IMR-90 (cell line): Measurements from ENCODE around the gene SLC23A2. TPM values are rescaled to one million over a fixed set of nuclear protein-coding genes. Genes with fewer than 3 reads are reported as not detected.

Source experiments
- ATAC-seq: fragments of 200-7000 bp; cut with Tn5 transposase; 2 replicates; pipeline ENCODE4 v1.9.1; 2020; ENCODE audit warnings: low read depth, mild to moderate bottlenecking, moderate library complexity
- BruUV-seq: library from RNA; stranded (reverse); fragments of 400-500 nt; replicated peaks from 2 replicates; lab custom pipeline; 2021; lab: Mats Ljungman, UMichigan
- CTCF ChIA-PET: fragments of 300-600 bp; formaldehyde crosslinking; extraction: SDS; loops from one replicate; lab custom pipeline; 2021; ENCODE audit warnings: antibody characterized with exemption; lab: Yijun Ruan, JAX
- POLR2A ChIA-PET: fragments of 300-600 bp; sonication (Branson Sonifier 250); formaldehyde crosslinking; loops from one replicate; lab custom pipeline; 2022; ENCODE audit warnings: antibody characterized with exemption; ENCODE audit not compliant: unreplicated experiment; lab: Charles Lee
- DNase-seq: peaks from one replicate; pipeline ENCODE4 v3.0.0; 2013
- H2AFZ ChIP-seq: replicated peaks from 2 replicates; pipeline ENCODE3; 2013; ENCODE audit warnings: low read length, mild to moderate bottlenecking; ENCODE audit not compliant: poor library complexity
- H2AK5ac ChIP-seq: 2 replicates; pipeline ENCODE4 v1.6.1; 2013; ENCODE audit warnings: low read depth, low read length, inconsistent platforms
- H2AK9ac ChIP-seq: replicated peaks from 2 replicates; pipeline ENCODE3; 2013; ENCODE audit warnings: mild to moderate bottlenecking, low read depth, low read length, moderate library complexity; ENCODE audit not compliant: poor library complexity
- H2BK120ac ChIP-seq: 2 replicates; pipeline ENCODE4 v1.6.1; 2013; ENCODE audit warnings: low read depth, low read length, inconsistent platforms
- H2BK15ac ChIP-seq: 3 replicates; pipeline ENCODE4 v1.6.1; 2013; ENCODE audit warnings: low read depth, low read length, inconsistent platforms
- H2BK20ac ChIP-seq: 2 replicates; pipeline ENCODE4 v1.6.1; 2013; ENCODE audit warnings: low read depth, mild to moderate bottlenecking, inconsistent platforms, low read length, moderate library complexity
- H2BK5ac ChIP-seq: 2 replicates; pipeline ENCODE4 v1.6.1; 2013; ENCODE audit warnings: mild to moderate bottlenecking, low read depth, low read length, inconsistent platforms; ENCODE audit not compliant: poor library complexity, severe bottlenecking
- H3K14ac ChIP-seq: replicated peaks from 2 replicates; pipeline ENCODE4 v1.6.1; 2013; ENCODE audit warnings: low read depth, low read length, inconsistent platforms
- H3K18ac ChIP-seq: 2 replicates; pipeline ENCODE4 v1.6.1; 2013; ENCODE audit warnings: low read depth, low read length, control low read depth
- H3K23ac ChIP-seq: 2 replicates; pipeline ENCODE4 v1.6.1; 2013; ENCODE audit warnings: low read depth, low read length, inconsistent platforms
- H3K27ac ChIP-seq: 2 replicates; pipeline ENCODE4 v1.5.1; 2013; ENCODE audit warnings: mild to moderate bottlenecking, control low read depth, low read length; ENCODE audit not compliant: insufficient read depth
- H3K27me3 ChIP-seq: 2 replicates; pipeline ENCODE4 v1.6.1; 2013; ENCODE audit warnings: low read length; ENCODE audit not compliant: control insufficient read depth, insufficient read depth
- H3K36me3 ChIP-seq: 2 replicates; pipeline ENCODE4 v1.6.1; 2013; ENCODE audit warnings: low read length, mixed read lengths; ENCODE audit not compliant: control insufficient read depth, insufficient read depth
- H3K4ac ChIP-seq: 2 replicates; pipeline ENCODE4 v1.6.1; 2013; ENCODE audit warnings: low read depth, low read length, inconsistent platforms
- H3K4me1 ChIP-seq: 2 replicates; pipeline ENCODE4 v1.6.1; 2013; ENCODE audit warnings: low read length, mixed read lengths; ENCODE audit not compliant: control insufficient read depth, insufficient read depth
- H3K4me2 ChIP-seq: 2 replicates; pipeline ENCODE4 v1.6.1; 2013; ENCODE audit warnings: low read depth, mild to moderate bottlenecking, control low read depth, low read length, moderate library complexity
- H3K4me3 ChIP-seq: 2 replicates; pipeline ENCODE4 v1.5.1; 2013; ENCODE audit warnings: low read depth, mild to moderate bottlenecking, control low read depth, low read length, moderate library complexity; ENCODE audit not compliant: insufficient read depth
- H3K56ac ChIP-seq: 2 replicates; pipeline ENCODE4 v1.6.1; 2013; ENCODE audit warnings: low read length, inconsistent platforms; ENCODE audit not compliant: insufficient read depth; ENCODE audit errors: extremely low read depth
- H3K79me1 ChIP-seq, 2 experiments: 2 replicates each; pipeline ENCODE4 v1.6.1; 2013; ENCODE audit warnings: low read length in 2 of 2, inconsistent platforms in 1 of 2, low read depth in 1 of 2
- H3K9ac ChIP-seq: 2 replicates; pipeline ENCODE4 v1.6.1; 2013; ENCODE audit warnings: low read depth, low read length, control low read depth
- H3K9me1 ChIP-seq: 2 replicates; pipeline ENCODE4 v1.6.1; 2013; ENCODE audit warnings: low read length, inconsistent platforms; ENCODE audit not compliant: insufficient read depth
- H3K9me3 ChIP-seq: 2 replicates; pipeline ENCODE4 v1.6.1; 2013; ENCODE audit warnings: low read length; ENCODE audit not compliant: control insufficient read depth, insufficient read depth
- H4K20me1 ChIP-seq: 2 replicates; pipeline ENCODE4 v1.6.1; 2013; ENCODE audit warnings: low read length, inconsistent platforms; ENCODE audit not compliant: insufficient read depth
- H4K5ac ChIP-seq: 2 replicates; pipeline ENCODE4 v1.6.1; 2013; ENCODE audit warnings: mild to moderate bottlenecking, low read depth, low read length, control low read depth
- H4K8ac ChIP-seq, 2 experiments: 2 replicates each; pipeline ENCODE4 v1.6.1; 2013; ENCODE audit warnings: low read depth in 2 of 2, low read length in 2 of 2, control low read depth in 1 of 2, inconsistent platforms in 1 of 2
- H4K91ac ChIP-seq: 2 replicates; pipeline ENCODE4 v1.6.1; 2013; ENCODE audit warnings: low read depth, low read length, inconsistent platforms; ENCODE audit not compliant: insufficient read depth
- BHLHE40 ChIP-seq: fragments of 150-350 bp; IDR thresholded peaks from 2 replicates; pipeline ENCODE4 v1.6.1; 2016; ENCODE audit warnings: mild to moderate bottlenecking, low read depth, low read length
- CEBPB ChIP-seq: IDR thresholded peaks from 2 replicates; pipeline ENCODE4 v1.6.1; 2012; ENCODE audit warnings: low read depth, low read length, improper control_type of control experiment
- CHD1 ChIP-seq: IDR thresholded peaks from 2 replicates; pipeline ENCODE4 v1.6.1; 2012; ENCODE audit warnings: low read depth, low read length, improper control_type of control experiment
- FOS ChIP-seq: fragments of 150-350 bp; IDR thresholded peaks from 2 replicates; pipeline ENCODE4 v1.6.1; 2016; ENCODE audit warnings: low read depth, low read length
- MAFK ChIP-seq: IDR thresholded peaks from 2 replicates; pipeline ENCODE4 v1.6.1; 2012; ENCODE audit warnings: low read depth, low read length, improper control_type of control experiment
- MAZ ChIP-seq: IDR thresholded peaks from 2 replicates; pipeline ENCODE4 v1.6.1; 2012; ENCODE audit warnings: low read depth, mild to moderate bottlenecking, low read length, improper control_type of control experiment, moderate library complexity, borderline replicate concordance
- MXI1 ChIP-seq: IDR thresholded peaks from 2 replicates; pipeline ENCODE4 v1.6.1; 2012; ENCODE audit warnings: low read depth, mild to moderate bottlenecking, low read length, moderate library complexity, borderline replicate concordance
- NFE2L2 ChIP-seq: fragments of 150-350 bp; IDR thresholded peaks from 2 replicates; pipeline ENCODE4 v1.6.1; 2016; ENCODE audit warnings: low read depth, mild to moderate bottlenecking, low read length
- POLR2A ChIP-seq: IDR thresholded peaks from 2 replicates; pipeline ENCODE4 v1.6.1; 2012; ENCODE audit warnings: mild to moderate bottlenecking, low read depth, low read length
- RAD21 ChIP-seq: IDR thresholded peaks from 2 replicates; pipeline ENCODE4 v1.6.1; 2012; ENCODE audit warnings: low read length, improper control_type of control experiment
- RCOR1 ChIP-seq: IDR thresholded peaks from 2 replicates; pipeline ENCODE4 v1.6.1; 2012; ENCODE audit warnings: mild to moderate bottlenecking, low read length, improper control_type of control experiment; ENCODE audit not compliant: insufficient replicate concordance
- RFX5 ChIP-seq: IDR thresholded peaks from 2 replicates; pipeline ENCODE4 v1.8.0; 2012; ENCODE audit warnings: low read depth, mild to moderate bottlenecking, low read length, moderate library complexity
- SMC3 ChIP-seq: fragments of 150-350 bp; IDR thresholded peaks from 2 replicates; pipeline ENCODE4 v1.6.1; 2016; ENCODE audit warnings: low read depth, mild to moderate bottlenecking, antibody characterized with exemption, low read length, moderate library complexity
- WGBS, 2 experiments: methylation state at CpG; one replicate each; pipeline versions ENCODE4 v1.1.5 to v1.1.7; 2013; ENCODE audit warnings: missing lambda C conversion rate in 2 of 2; ENCODE audit not compliant: insufficient read length in 1 of 2; ENCODE audit errors: extremely low coverage in 2 of 2; 5-methylcytosine and 5-hydroxymethylcytosine counted together
- dilution Hi-C: fragments of 300-500 bp; cut with HindIII; formaldehyde crosslinking; loops from one replicate; pipeline ENCODE4 v1.14.3; 2018; ENCODE audit warnings: low sequenced_read_pairs; ENCODE audit not compliant: unreplicated experiment
- in situ Hi-C: fragments of 300-500 bp; cut with MboI; formaldehyde crosslinking; loops from 3 replicates; pipeline ENCODE4 v1.14.3; 2019; ENCODE audit warnings: low sequenced_read_pairs, inconsistent platforms, mixed read lengths
- intact Hi-C: fragments of 100-400 bp; cut with micrococcal nuclease; formaldehyde crosslinking; loops from 2 replicates; pipeline ENCODE4 v1.10.0; 2022
- polyA plus RNA-seq, 3 experiments: library from polyadenylated mRNA; depleted of rRNA; stranded (reverse); fragments of >200 nt; gene quantifications; 2 replicates each; pipeline ENCODE4 v1.2.3, GENCODE V29; 2012; ENCODE audit warnings: low replicate concordance in 1 of 3
- total RNA-seq: library from RNA; depleted of rRNA; stranded (reverse); fragments of >200 nt; gene quantifications from 2 replicates; pipeline ENCODE4 v1.2.3, GENCODE V29; 2012
- TF ChIP-seq, protein P1 (sequence below): conservative IDR thresholded peaks from 2 replicates; pipeline ENCODE4 v1.5.1; 2012; ENCODE audit warnings: mild to moderate bottlenecking, low read depth, low read length, improper control_type of control experiment
- TF ChIP-seq, protein P2 (sequence below): fragments of 150-350 bp; IDR thresholded peaks from 2 replicates; pipeline ENCODE4 v1.6.1; 2017; ENCODE audit warnings: mild to moderate bottlenecking, antibody characterized with exemption, low read length, low read depth
- TF ChIP-seq, protein P3 (sequence below): fragments of 150-350 bp; IDR thresholded peaks from 2 replicates; pipeline ENCODE4 v1.6.1; 2016; ENCODE audit warnings: low read depth, mild to moderate bottlenecking, low read length, moderate library complexity, borderline replicate concordance

The SLC23A2 gene
- total and polyA plus RNA-seq, 2 of the 4 experiments (the other 2 are of a cell fraction): 10.2 to 14.4 TPM

DNA sequence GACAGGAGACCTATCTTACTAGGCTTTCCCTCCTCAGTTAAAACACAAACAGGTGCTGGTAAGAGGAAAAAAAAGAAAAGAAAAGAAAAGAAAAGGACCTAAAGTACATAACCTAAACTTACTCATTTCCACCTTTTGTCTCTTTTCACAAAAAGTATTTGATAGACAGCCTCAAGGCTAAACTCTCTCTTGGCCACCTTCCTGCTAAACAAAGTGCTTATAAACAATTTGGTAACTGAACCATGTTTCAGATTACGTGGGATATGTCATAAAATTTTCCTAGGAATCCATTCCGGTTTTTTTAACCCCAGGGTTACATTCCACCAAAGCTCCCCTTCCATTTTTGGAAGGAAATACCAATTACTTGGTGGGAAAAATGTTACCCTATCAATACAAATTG, 170.6 kb downstream of the SLC23A2 start:
- no peak overlapping the region for H2BK120ac ChIP-seq
- no peak overlapping the region for H3K4ac ChIP-seq
- peaks cover 6% of the 10 kb centered on the region; the same call in 1 of the 2 replicates for H3K4me1 ChIP-seq
- no peaks in the 10 kb centered on the region for H3K36me3 ChIP-seq
- WGBS, 2 experiments: no CpG with 5 or more reads among the region's 2 CpGs
- in situ Hi-C loops: no loop called here
- ATAC-seq: no peak
- no peak overlapping the region for H2AFZ ChIP-seq
- TF ChIP-seq MAZ (no peak), RAD21 (no peak), RCOR1 (no peak), CEBPB (no peak), NFE2L2 (no peak), BHLHE40 (no peak), FOS (no peak), MXI1 (no peak), SMC3 (no peak), CHD1 (no peak), MAFK (no peak), RFX5 (no peak), POLR2A (no peak)
- TF ChIP-seq, protein P1, sequence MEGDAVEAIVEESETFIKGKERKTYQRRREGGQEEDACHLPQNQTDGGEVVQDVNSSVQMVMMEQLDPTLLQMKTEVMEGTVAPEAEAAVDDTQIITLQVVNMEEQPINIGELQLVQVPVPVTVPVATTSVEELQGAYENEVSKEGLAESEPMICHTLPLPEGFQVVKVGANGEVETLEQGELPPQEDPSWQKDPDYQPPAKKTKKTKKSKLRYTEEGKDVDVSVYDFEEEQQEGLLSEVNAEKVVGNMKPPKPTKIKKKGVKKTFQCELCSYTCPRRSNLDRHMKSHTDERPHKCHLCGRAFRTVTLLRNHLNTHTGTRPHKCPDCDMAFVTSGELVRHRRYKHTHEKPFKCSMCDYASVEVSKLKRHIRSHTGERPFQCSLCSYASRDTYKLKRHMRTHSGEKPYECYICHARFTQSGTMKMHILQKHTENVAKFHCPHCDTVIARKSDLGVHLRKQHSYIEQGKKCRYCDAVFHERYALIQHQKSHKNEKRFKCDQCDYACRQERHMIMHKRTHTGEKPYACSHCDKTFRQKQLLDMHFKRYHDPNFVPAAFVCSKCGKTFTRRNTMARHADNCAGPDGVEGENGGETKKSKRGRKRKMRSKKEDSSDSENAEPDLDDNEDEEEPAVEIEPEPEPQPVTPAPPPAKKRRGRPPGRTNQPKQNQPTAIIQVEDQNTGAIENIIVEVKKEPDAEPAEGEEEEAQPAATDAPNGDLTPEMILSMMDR: no peak
- TF ChIP-seq, protein P2, sequence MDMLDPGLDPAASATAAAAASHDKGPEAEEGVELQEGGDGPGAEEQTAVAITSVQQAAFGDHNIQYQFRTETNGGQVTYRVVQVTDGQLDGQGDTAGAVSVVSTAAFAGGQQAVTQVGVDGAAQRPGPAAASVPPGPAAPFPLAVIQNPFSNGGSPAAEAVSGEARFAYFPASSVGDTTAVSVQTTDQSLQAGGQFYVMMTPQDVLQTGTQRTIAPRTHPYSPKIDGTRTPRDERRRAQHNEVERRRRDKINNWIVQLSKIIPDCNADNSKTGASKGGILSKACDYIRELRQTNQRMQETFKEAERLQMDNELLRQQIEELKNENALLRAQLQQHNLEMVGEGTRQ: no peak
- TF ChIP-seq, protein P3, sequence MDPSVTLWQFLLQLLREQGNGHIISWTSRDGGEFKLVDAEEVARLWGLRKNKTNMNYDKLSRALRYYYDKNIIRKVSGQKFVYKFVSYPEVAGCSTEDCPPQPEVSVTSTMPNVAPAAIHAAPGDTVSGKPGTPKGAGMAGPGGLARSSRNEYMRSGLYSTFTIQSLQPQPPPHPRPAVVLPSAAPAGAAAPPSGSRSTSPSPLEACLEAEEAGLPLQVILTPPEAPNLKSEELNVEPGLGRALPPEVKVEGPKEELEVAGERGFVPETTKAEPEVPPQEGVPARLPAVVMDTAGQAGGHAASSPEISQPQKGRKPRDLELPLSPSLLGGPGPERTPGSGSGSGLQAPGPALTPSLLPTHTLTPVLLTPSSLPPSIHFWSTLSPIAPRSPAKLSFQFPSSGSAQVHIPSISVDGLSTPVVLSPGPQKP: no peak
- H3K9me3 ChIP-seq: no peaks in the 10 kb centered on the region
- no peak overlapping the region for H2AK9ac ChIP-seq
- no peak overlapping the region for H3K4me3 ChIP-seq
- H3K27ac ChIP-seq: no peak overlapping the region
- no peak overlapping the region for H2BK5ac ChIP-seq
- no peak for DNase-seq
- no peak overlapping the region for H2BK15ac ChIP-seq
- peaks cover 8% of the 10 kb centered on the region for H3K9me1 ChIP-seq
- no peak overlapping the region for H2AK5ac ChIP-seq
- CTCF ChIA-PET: no interaction called here
- dilution Hi-C loops: no loop called here
- no peak overlapping the region for H4K8ac ChIP-seq
- H3K14ac ChIP-seq: no peak overlapping the region
- H3K79me1 ChIP-seq: no peaks in the 10 kb centered on the region
- H3K27me3 ChIP-seq: no peaks in the 10 kb centered on the region
- no peak overlapping the region; the same call in 1 of the 2 replicates for H3K18ac ChIP-seq
- H4K91ac ChIP-seq: no peak overlapping the region
- no peaks in the 10 kb centered on the region for H4K20me1 ChIP-seq
- BruUV-seq: no TSS peak
- H3K23ac ChIP-seq: no peak overlapping the region
- intact Hi-C loops: no loop called here
- H3K9ac ChIP-seq: no peak overlapping the region
- POLR2A ChIA-PET: no interaction called here
- no peak overlapping the region for H2BK20ac ChIP-seq
- no peak overlapping the region; the same call in 1 of the 2 replicates for H3K4me2 ChIP-seq
- H3K56ac ChIP-seq: no peak overlapping the region
- H4K5ac ChIP-seq: no peak overlapping the region
